Fibroblast of skin of right quadriceps (primary cell): ENCODE results near the gene GMPPB.
"Not testable (repeated sequence)": the region's sequence is repeated elsewhere in the genome, so short reads cannot be mapped to it uniquely, and the experiment has no call there.

ENCODE experiments used
- DNase-seq: peaks from one replicate; pipeline ENCODE4 v3.0.0-alpha.2; 2013

GMPPB gene

DNA sequence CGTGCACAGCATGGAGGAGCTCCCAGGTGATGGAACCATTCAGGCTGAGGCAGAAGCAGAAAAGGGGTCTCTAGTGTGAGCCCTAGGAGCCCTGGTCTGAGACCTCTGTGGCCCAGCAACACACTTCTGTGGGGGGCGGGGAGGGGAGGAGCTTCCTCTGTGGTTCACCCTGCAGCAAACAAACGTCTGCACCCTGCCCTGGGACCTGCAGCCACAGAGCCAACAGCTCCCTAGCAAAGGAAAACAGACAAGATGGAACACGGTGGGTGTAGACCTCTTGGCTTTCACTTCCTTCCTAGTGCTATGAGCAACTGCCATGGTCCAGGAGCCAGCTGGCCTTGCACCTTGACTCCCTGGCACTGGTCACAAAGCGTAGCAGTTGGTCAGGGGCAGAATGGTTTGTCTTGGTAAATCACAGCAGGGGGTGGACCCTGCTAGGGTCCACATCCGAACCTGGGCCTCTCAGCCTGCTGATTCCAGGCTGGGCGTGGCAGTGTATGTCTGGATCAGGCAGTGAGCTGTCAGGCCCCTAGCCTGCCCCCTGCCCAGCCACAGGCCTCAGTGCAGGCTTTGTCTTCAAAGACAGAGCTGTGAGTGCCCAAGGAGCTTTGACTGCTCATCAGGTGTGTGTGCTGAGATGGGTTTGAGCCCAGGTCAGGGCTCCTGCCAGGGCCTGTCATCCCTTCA lies 11.0 kb downstream of the GMPPB start:
- no peak for DNase-seq

DNA sequence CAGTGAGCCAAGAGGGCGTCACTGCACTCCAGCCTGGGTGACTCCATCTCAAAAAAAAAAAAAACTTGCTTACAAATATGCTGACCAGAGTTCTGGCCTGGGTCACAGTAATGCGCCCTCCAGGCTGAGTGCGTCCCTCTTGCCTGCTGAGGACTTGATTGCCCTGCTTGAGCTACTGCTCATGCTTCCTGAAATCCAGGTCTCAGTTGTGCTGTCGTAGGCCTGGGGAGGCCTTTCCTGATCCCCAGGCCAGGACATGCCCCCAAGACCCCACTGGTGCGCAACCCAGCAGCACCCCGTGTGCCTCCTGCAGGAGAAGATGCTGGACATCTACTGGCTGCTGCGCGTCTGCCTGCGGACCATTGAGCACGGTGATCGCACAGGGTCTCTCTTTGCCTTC lies 11.6 kb downstream of the GMPPB start:
- no peak for DNase-seq

DNA sequence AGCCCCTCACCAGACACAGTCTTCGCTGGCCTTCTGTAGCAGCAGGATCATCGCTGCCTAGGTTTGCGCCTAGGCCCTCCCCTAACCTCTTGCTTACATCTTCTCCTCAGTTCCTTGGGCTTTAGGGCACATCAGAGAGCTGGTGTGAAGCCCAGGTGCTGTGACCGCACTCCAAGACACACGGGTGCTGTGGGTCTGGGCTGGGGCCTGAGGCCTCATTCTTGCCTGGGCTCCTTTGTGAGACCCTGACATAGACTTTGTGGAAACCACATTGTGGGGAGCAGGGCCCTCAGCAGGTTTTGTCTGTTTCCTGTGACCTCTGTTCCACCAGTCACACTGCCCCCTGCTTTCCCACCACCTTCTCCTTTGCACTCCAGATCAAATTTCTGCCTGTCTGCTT lies 12.3 kb downstream of the GMPPB start:
- DNase-seq, result no peak

DNA sequence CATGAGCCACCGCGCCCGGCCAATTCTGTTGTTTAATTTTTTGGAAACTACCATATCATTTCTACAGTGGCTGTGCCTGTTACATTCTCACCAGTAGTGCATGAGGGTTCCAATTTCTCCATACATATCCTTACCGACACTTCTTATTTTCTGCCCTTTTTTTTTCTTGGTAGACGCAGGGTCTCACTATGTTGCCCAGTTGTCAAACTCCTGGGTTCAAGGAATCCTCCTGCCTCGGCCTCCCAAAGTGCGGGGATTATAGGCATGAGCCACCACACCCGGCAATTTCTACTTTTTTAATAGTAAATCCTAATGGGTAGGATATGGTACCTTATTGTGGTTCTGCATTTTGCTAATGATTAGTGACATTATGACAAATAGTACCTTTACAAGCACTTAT lies 13.9 kb downstream of the GMPPB start:
- no peak for DNase-seq

DNA sequence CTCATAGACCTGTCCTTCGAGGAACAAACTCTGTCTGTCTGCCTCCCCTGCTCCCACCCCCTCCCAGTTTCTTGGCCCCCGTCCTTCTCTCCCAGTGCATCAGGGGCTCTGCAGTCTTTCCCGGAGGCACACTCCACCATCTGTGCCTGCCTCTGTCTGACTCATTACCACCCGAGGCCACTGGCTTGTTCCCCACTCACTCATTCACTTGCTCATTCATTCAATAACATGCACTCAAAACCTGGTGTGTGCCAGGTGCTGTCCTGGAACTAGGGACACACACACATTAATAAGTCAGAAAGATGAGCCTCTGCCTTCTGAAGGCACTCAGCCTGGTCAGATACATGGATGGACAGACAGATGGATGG lies 16.7 kb downstream of the GMPPB start:
- no peak for DNase-seq

DNA sequence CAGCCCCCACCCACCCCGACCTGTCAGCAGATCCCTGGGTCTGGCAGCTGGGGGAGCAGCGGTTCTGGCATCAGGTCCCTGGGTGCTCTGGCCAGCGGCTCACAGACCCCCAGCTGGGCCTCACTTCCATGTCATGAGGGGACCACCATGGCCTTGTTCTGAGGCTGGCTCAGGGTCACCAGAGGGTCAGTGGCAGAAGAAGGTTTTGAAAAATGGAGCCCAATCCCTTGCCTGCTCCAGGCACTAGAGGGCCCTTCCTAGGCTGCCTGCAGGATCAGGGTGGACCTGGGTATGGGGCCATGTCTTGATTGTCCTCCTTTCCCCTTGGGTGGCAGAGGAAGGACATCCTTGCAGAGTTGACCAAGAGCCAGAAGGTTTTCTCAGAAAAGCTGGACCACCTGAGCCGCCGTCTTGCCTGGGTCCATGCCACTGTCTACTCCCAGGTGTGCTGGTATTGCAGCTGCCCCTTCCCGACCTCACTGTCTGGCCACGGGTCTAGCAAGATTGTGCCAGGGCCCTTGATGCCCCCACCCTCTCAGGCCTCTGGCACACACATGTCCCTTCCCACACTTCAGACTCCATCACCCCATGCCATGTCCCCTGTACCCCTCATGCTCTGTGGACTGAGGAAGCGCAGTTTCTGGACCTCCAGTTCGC lies 17.2 kb downstream of the GMPPB start:
- DNase-seq, result no peak

DNA sequence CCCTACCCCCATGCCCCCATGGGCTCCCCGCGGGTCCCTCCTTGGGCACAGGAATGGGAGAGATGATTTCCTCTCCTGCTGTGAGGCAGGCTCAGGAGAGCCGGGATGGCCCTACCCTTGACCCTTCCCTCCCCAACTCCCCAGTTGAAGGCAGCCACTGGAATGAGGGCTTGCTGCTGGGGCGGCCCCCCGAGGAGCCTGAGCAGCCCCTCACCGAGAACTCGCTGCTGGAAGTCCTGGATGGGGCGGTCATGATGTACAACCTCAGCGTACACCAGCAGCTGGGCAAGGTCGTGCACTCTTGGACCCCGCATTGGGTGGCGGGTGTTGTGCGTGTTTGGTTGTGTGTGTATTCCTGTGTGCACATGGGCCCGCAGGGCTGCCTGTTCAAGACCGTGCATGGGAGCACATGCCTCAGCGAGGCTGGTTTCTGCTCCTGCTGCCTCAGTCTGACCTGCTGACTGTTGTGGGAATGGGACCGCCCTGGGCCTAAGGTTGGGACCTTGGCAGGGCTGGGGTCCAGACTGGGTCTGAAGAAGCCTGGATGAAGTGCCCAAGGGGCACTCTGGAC lies 18.3 kb downstream of the GMPPB start:
- DNase-seq, result no peak

DNA sequence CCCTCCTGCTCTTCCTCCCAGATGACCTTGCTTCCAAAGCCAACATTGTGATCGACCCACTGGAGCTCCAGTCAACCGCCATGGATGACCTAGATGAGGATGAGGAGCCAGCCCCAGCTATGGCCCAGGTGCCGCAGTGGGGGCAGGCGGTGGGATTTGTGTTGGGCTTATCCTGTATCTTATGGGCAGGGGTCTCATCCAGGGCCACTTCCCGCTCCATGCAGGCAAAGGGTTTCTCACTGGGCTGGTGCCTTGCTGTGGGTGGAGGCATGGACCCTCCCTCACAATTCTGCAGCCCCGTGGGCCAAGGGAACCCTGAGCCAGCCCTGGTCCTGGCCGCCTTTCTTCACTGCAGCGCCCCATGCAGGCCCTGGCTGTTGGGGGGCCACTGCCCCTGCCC lies 19.1 kb downstream of the GMPPB start:
- DNase-seq, result no peak

DNA sequence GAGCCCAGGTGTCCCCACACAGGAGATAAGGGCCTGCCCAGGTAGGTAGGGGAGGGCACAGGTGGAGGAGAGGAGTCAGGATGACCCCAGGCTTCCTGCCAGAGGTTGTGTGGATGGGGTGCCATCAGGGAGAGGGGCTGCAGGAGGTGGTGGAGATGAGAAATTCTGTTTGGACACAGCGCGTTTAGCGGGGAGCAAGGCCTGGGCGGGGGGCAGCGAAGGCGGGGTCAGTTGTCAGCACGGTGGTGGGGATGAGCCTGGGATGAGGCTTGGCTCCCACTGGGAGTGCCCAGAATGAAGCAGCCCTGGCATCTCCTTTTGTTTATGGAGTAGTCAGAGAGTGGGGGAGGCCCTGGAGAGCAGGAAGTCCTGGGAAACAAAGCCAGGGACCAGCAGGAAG lies 19.8 kb downstream of the GMPPB start:
- DNase-seq, result no peak

DNA sequence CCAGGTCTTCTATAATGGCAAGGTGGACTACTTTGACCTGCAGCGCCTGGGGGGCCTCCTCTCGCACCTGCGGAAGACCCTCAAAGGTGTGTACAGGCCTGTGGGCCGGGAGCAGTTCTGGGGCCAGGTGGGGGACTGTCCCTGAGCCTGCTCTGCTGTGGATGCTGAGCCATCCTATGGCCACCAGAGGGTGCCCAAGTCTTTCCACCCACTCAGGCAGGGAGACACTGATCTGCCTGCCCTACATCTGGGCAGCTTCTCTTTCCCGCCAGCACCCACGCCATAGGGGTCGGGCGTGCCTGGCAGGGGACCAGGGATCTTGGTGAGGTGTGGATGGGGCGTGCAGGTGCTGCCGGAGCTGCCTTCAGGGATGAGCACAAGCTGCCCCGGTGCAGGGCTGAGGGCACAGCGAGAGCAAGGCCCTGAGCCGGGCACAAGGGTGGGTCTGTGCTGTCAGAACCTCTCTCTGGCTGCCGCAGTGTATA lies 20.3 kb downstream of the GMPPB start:
- DNase-seq, result peak; percentile 54

DNA sequence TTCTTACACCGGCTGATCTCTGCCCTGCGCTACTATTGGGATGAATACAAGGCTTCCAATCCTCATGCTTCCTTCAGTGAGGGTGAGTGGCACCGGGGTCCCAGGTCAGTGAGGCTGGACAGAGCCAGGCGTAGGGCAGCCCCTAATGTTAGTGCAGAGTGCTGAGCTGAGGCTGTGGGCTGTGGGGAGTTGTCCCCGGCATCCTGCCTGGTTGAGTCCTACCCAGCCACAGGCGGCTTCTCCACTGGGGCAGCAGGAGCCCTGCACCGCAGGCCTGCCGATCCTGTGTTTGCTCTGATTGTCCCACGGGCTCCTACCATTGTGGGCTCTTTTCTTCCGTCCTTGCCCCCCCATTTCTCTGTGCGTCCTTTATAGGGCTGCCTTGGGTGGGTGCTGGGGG lies 21.1 kb downstream of the GMPPB start:
- DNase-seq, result no peak

DNA sequence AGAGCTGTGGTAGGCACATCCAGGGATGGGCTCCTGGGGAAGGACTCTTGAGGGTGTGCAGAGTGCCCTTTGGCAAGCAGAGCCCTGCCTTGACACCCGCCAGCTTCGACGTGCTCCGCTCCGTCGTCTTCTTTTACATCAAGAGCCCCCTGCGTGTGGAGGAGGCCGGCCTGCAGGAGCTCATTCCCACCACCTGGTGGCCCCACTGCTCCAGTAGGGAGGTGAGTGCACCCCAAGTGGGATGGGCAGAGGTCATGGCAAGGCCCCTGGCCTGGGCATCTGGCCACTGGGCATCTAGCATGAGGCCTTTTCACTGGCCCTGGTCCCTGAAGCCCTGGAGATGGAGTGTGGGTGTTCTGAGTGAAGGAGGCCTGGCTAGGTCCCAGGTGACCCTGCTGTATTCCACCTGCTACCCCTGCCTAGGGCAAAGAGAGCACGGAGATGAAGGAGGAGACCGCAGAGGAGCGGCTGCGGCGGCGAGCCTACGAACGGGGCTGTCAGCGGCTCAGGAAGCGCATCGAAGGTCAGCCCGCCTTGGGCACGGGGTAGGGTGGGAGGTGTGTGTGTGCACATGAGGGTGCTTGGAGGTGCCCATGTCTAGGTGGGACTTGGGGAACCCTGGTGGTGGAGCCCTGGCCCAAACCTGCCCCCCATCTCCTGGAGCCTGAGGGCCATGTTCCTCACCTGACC lies 22.2 kb downstream of the GMPPB start:
- no peak for DNase-seq

DNA sequence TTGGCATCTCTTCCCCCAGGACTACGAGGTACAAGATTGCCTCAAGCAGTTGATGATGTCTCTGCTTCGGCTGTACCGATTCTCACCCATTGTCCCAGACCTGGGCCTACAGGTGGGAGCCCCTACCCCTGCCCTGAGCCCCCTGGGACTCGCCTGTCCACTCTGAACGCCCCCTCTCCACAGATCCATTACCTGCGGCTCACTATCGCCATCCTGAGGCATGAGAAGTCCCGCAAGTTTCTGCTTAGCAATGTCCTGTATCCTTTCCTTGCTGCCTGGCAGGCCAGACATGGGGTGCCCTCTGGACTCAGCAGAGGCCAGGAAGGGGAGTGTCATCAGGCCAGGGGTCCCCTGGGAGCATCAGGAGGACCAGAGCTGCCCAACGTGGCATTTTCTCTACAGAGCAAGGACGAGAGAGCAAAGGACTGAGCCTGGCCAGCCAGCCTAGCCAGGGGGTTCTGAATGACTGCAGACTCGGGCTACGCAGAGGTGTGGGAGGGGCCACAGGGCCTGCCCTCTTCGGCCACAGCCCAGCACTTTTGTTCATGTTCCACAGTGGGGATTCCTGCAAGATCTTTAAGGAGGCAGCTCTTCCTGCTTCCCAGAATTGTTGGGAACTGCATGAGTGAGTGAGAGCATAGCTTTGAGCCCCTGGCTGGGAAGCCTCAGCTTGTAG lies 23.2 kb downstream of the GMPPB start:
- no peak for DNase-seq

DNA sequence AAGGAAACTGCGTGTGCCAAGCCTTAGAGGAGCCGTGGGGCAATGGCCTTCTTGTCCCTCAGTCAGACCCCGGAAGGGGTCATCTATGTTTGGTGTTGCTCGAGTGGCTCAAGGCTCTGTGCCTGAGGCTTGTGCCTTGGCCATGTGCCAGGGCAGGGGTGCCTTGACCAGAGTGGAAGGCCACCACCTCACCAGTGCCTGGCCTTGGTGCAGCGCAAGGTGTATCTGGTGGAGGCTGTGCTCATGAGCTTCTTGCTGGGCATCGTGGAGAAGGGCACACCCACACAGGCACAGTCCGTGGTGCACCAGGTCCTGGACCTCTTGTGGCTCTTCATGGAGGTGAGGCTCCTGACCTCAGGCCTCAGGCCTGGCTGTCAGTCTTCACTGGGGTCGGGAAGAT lies 23.7 kb downstream of the GMPPB start:
- no peak for DNase-seq

DNA sequence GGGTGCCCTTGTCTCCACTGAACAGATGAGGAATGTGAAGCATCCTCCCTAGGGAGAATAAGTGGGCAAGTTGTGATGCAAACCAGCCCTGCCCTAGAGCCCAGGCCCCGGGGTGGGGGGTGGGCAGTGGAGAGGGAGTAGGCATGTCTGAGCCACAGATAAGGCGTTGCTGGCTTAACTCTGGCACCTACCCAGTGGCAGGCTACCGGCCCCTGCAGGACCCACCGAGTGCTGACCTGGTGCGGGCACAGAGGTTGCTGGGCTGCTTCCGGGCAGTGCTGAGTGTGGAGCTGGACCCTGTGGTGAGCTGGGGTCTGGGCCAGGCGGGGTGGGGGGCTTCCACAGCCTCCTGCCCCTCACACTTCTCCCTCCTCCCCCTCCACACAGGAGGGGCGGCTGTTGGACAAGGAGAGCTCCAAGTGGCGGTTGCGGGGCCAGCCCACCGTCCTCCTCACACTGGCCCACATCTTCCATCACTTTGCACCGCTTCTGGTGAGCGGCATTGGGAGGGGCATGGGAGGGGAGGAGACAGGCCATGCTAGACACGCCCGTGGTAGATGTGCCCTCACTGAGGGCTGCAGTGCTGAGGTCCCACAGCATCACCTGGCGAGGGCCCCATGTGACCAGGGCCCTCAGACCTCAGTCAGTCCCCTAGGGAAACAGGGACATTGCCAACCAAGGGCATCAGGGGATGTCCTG lies 24.3 kb downstream of the GMPPB start:
- DNase-seq, result no peak

DNA sequence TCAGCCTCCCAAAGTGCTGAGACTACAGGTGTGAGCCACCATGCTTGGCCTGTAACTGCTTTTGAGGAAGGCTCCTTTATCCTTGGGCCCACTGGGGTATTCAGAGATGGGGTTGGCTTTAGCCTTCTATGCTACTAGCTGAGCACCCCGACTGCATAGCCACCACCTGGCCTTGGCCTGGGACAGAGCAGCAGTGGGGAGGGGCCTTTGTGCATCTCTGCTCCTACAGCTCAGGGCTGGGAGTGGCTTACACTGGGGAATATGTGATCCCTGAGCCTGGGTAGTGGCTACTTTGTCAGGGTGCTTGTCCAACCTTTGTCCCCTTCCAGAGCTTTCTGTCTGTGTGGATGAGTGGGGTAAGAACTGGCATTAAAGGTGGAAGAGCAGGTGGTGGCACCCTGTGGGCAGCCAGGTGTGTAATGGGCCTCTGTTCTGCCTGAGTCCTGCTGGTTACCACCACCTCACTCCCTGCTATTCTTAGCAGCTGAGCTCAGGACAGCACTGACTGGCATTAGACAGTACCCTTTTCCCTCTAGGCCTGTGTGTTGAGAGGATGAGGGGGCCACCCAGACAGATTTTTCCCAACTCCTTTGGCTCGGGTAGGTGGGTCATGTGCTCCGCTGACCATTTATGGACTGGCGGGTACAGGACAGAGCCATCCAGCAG lies 28.3 kb downstream of the GMPPB start:
- DNase-seq, result not testable (repeated sequence)

DNA sequence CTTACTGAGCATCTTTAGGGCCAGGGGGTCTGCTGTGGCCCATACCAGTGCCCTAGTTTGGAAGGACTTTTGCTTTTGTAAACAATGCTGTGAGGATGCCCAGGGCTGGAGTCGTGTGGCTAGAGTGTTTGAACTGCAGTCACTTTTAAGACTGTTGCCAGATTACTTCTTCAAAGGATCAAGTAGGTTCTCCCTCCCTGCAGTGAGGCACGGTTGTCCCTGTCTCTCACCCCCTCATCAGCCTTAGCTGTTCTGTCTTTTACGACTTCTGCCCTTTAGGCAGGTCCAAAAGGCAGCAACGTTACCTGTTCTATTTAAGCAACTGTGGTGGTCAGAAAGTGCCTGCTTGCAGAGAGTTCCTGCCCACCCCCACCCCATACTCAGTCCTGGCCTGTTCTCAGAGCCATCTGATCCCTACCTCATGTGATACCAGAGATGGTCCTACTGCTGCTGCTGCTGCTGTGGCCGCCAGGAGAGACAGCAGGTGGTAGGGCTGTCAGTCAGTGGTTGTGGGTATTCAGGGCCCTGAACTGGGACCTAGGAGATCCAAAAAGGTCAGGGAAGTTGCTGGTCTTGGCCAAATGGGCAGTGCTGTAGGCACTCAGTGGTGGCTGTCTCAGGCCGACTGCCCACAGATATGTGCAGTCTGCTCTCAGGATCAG lies 29.2 kb downstream of the GMPPB start:
- DNase-seq, result not testable (repeated sequence)

DNA sequence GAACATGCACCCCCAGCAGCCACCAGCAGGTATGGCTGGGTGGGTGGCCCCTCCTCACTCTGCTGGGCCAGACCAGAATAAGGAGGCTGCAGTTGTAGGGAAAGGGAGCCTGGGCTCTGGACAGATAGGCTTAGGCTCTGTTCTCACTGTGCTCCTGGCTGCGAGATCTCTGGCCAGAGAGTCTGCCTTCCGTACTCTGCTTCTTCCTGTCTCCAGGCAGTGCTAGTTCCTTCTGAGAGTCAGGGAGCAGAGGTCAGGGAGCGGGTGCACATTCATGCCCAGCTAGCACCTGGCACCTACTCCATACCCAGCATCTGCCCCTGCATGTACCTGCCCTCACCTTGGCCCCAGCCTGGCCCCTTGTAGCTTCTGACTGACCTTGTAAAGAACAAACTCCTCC lies 32.3 kb downstream of the GMPPB start:
- not testable (repeated sequence) for DNase-seq

DNA sequence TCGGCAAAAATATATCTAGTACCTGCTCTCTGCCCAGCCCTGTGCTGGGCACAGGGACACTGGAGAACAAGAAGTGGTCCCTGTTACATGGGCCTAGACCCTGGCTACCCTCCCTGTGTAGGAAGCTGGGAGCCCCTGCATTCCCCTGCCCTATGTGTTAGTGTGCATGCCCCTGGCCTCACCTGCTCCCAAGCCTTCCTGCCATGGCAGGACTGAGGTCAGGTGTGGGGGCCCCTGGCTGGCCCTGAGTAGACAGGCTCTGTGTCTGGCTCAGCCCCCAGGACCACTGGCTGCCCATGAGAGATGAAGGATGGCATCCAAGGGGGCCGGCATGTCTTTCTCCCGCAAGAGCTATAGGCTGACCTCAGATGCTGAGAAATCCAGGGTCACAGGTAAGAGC lies 32.9 kb downstream of the GMPPB start:
- DNase-seq, result not testable (repeated sequence)

DNA sequence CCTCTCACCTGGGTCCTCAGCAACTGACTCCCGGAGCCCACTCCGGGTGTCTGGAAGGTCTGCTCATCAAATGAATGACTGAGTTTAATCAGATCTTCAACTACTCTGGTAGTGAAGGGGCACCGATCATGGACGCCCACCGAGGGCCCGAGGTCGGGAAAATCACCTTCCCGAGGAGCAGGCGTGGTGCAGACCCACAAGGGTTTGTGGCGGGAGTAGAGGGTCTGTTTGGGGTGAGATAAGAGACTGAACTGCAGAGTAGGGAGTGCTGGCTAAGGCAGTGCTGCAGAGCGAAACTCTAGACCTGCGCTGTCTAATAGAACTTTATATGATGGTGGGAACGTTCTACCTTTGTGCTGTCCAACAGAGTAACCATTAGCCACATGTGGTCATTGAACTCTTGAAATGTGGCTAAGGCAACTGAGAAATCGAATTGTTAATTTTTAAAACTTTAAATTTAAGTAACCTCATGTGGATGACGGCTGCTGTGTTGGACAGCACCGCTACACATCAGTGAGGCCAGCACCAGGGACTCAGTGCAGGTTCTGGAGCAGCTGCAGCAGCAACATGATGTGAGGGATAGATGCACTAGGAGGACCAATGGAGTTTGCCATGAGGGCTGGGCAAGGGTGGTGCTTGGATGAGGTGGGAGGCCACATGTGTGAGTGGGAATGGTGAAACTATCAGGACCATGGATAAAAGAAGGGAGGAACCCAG lies 33.7 kb downstream of the GMPPB start:
- not testable (repeated sequence) for DNase-seq
